ENCODE data around the gene TMPRSS4. TPM values are rescaled to one million over a fixed set of nuclear protein-coding genes. Genes with fewer than 3 reads are reported as not detected.

TMPRSS4 gene
- total RNA-seq, 1 donor from 2014 or later = not detected

DNA sequence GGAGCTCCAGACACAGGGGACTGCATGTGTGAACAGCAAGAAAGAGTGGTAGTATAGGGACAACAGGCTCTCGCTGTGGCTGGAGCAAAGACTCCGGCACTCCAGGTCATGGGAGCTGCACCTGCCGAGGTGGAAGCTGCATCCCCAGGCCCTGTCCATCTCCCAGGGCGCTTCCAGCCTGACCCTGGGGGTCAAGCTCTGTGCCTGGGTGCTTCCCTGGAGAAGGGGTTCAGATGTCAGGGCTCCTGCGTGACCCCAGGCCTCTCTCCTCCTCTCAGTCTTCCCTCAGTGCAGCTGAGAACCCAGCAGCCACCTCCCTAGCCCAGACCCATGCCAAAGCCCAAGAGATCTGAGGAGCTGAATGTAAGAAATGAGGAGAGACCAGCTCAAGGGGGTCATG is 3.4 kb downstream of the TMPRSS4 start:
- DNase-seq = no peak

- DNase-seq = no peak
Observed at GRCh38 chr11:118081241-118081958, 4.5 kb downstream of the TMPRSS4 start.

DNA sequence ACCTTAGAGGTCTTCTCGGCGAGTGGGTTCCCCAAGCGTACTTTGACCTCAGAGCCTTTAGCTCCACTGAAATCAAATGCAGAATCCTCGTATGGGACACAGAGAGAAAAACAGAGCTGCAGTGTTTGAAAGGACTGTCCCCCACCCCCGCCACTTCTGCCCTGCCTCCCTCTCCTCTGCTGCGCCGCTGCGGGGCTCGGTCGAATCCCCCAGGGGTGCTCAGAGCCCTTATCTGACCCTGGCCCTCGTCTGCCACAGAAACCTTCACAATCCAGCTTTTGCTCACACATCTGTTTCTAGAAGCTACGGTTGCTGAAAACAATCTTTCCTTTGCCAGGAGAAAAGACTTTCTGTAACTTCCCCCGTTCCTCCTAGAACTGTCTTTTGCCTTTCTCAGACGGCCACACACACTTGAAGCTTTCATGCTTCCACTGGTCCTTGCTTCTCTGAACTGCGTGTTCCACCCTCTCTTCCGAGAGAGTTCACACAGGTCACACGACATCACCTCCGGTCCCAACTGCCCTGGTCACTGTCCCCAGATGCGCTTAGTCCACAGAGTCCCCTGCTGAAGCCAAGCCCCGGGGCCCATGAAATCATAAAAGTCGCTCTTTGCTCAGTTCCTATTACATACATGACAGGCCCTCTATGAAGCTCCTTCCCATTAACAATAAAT is 6.1 kb downstream of the TMPRSS4 start:
- no peak for DNase-seq

DNA sequence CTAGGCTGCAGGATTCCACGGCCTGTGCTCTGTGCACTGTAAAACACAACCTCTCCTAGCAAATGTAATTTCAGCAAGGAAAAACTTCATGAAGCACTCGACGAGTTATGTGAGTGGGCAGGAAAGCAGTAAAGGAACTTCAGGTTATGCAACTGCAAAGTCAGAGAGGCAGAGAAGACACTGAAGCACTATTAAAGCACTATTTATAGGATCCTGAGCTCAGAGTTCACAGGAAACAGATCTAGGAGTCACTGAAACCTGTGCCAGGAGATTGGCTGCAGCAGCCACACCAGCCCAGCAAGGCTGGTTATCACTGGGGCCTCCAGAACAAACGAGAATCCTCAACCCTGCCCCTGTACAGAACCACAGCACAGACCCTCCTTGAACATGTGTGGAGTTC is 7.4 kb downstream of the TMPRSS4 start:
- DNase-seq = peak; percentile 30

DNA sequence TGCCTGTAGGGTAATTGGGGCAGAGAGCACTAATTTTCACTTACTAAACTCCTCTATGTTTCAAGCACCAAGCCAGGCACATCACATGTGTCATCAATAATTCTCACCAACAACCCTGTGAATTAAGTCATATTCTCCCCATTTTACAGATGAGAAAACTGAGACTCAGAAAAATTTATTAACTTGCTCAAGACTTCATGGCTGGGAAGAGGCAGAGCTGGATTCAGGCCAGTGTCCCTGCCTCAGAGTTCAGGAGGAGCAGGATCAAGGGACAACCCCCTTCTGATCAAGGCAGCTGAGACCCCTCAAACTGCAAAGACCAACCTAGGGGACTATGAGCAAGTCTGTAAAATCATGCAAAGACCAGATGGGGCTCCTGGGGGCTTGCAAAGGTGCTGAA is 7.8 kb downstream of the TMPRSS4 start:
- no peak for DNase-seq

DNA sequence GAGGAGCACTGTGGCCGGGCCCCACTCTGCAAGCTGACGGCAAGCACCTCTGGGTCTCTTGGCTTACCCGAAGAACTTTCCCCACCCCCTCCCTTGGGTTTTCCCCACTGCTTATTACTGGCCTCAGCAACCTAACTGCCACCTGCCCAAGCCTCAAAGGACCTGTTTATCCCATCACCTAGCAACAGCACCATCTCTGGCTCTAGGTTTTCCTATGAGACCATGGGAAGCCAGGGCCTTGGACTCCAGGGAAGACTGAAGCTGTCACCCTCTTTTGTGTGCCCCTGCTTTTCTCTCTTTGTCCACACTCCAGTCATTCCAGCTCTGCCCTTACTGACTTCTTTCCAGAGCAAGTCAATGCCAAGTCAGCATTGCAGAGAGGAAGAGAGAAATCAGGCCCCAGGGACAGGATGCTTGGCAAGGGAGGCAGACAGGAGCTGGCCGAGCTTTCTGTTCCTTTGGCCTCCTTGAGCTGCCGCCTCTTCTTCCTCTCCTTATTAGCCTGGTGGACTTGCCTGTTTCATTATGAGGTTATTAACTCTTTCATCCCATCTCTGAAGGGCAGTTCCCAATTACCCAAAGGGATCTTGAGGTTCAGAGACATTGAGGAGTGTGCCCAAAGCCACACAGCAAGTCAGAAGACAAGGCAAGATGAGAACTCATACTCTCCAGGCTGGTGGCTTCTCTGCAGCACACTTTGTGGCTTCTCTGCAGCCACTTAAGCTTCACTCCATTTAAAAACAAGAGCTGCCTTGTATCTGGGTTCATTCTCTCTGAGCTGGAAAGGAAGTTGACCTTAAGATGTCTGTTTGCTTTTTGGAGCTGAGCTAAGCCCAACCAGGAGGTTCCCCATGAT is 10.3 kb downstream of the TMPRSS4 start, which contains the start of gene SMIM35:
SMIM35 (minus strand) TSS at position 51 of the 856 bp plus-strand sequence. CDS start 206 bp downstream, outside the sequence.
- DNase-seq = no peak

DNA sequence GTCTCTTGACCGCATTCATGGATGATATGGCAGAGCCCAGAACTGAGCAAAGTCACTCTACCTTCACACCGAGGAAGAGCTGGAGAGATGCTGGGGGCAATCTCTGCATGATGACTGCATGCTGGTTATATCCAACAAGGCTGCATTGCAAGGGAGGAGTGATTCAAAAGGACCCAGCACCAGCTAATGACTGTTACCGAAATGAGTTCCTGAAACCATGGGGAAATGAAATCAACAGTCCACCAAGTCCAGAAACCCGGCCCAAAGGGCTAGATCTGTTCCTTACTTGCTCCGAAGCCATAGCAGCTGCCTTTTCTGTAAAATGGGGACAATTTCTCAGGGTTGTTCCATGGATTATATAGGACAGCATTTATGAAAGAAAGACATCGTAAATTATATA is 11.1 kb downstream of the TMPRSS4 start:
- no peak for DNase-seq

DNA sequence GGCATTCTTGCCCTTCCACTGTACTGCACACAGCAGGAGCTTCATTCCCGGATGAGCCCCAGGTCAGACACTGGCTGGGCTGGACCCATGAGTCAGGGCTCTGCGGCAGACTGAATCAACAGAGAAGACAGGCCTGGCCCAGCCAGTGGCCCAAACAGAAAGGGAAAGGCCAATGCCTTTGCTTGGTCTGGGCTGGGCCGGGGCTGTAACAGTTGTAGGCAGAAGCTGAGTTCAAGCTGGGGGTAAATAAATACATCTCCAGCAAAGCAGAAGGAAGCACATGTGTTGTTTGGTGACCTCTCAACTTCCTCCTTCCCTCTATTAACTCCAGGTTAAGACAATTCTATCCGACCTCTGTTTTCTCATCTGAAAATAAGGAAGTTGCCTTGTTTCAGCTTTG is 11.7 kb downstream of the TMPRSS4 start:
- DNase-seq = peak; percentile 28

DNA sequence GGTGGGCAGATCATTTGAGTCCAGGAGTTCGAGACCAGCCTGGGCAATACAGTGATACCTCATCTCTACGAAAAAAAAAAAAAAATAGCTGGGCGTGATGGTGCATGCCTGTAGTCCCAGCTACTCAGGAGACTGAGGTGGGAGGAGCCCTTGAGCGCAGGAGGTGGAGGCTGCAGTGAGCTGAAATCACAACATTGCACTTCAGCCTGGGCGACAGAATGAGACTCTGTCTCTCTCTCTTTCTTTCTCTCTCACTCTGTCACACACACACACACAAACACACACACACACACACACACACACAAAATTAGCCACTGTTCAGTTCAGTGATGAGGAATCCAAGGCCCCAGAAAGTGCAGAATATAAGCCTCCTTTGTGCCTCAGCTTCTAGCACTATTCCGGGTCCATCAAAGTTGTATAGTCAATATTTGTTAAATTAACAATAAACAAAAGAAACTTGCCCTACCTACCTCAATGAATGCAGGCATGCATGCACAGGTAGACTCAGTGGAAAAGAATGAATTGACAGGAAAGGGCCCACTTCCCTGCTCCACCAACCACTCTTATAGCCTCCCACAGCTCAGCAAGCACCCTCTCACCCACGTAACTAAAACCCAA is 13.8 kb downstream of the TMPRSS4 start:
- no peak for DNase-seq

DNA sequence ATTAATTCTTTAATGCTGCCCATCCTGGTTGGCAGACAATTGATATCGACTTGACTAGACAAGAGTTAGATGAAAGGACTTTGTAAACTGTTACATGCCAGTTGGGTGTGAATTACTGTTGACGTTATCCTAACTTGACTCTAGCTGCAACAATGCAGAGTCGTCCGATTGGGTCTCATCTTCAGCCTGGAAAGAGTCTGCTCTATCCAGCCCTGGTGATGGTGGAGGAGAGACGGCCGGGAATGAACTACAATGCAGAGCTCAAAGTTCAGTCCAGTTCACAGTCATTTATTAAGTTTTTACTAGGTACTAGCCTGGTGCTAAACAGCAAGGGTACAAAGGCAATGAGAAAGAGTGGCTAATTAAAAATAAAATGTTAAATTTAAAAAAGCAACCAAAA is 14.8 kb downstream of the TMPRSS4 start:
- no peak for DNase-seq

- no peak for DNase-seq
Observed at GRCh38 chr11:118092907-118093571, 16.2 kb downstream of the TMPRSS4 start.

DNA sequence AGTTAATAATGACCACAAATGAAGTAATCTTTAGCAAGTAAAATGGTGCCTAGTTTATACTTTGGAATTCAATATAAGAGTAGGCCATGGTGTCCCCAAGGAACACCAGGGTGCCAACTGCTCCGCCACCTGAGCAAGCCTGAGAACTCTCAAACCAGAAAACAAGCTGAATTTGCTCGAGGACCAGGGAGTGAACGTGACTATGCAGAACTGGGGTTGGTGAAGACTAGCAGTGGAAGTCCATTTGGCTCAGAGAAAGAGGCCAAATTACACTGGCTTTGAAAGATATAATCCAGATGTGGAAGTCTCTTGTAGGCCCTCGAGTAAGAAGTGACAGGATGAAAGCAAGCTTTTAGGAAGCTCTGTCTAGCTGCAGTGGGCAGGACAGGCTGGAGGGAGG is 18.6 kb downstream of the TMPRSS4 start:
- no peak for DNase-seq

DNA sequence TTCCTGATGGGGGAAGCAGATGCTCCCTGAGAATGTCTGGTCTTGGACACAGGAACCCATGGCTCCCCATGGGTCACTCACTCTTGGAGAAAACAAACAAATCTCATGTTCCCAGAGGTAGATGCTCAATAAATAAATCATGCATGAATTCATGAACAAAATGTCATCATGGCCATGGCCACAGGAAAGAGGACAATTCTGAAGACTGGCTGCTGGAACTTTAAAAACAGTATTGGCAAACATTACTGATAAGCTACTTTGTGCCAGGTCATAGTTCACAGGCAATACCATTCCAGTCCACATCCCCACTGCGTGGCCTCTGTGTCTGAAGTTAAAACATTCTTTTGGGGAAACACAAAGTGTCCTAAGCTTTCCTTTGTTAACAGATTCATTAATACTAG is 19.1 kb downstream of the TMPRSS4 start:
- no peak for DNase-seq

DNA sequence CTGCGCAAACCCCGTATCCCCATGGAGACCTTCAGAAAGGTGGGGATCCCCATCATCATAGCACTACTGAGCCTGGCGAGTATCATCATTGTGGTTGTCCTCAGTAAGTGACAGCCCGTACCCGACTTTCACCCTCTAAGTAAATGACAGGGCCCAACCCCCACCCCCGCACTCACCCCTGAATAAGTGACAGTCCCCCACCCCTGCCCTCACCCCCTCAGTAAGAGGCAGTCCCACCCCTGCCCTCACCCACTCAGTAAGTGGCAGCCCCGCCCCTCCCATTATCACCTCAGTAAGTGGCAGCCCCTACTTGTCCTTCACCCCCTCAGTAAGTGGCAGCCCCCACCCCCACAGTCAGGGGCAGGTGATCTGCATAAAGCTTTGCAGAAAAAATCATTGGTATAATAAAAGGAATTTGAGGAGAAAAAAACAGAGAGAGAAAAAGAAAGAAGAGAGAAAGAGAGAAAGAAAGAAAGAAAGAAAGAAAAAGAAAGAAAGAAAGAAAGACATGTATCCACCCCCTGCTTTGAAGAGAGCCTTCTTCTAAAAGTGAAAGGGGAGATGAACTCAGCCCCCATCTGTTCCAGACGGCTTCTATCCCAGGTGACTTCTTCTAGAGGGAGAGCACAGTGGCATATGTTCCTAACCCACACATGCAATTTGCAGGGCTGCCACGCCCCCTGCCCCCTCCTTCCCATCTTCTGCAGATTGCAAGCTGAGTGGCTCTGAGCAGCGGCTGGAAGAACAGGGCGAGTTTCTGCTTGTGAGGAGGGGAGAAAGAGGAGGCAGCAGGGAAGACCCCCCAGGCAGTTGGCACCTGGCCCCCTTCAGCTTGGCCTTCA is 22.3 kb downstream of the TMPRSS4 start:
- DNase-seq = no peak

DNA sequence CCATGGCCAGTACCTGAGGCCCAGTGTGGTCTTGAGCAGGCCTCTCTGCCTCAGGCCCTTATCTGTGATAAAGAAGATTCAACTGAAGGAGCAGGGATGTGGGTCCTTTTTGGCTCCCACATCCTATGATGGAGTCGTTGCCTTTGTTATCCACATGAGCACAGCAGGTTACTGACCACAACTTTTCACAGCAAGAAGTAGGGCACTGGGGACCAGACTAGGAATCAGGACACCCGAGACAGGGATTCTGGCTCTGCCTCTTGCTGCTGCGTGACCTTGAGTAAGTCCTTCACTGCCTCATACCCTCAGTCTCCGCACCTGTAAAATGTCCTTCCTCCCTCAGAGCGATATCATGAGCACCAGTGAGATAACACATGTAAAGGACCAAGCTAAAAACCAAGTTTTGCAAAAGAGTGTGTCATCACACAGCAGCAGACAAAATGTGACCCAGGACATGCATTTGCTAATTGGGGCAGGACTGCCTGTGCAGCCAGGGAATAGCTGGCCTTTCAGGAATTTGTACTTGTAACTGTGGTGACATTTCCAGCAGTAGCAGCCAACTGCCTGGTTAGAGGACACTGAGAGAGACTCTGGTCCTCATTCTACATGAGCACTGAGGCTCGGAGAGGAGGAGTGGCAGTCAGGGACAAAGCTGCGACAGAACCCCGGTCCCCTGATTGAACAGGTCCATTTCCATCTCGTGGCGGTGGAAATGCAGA is 23.1 kb downstream of the TMPRSS4 start:
- DNase-seq = no peak

- DNase-seq = no peak
Observed at GRCh38 chr11:118100691-118101232, 23.9 kb downstream of the TMPRSS4 start.

- no peak for DNase-seq
Observed at GRCh38 chr11:118102721-118103261, 25.9 kb downstream of the TMPRSS4 start.

DNA sequence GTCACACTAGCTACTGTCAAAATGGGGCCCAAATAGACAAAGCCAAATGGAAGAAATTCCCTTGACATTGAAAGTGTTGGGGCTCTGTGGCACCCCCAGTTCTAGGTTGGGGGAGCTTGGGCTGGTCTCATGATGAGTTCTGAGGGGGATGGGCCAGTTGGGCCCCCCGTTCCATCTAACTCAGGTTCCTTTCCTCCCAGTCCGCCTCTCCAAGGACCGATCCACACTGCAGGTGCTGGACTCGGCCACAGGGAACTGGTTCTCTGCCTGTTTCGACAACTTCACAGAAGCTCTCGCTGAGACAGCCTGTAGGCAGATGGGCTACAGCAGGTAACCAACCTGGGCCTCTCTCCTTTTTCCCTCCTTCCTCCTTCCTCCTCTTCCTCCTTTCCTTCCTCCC is 27.6 kb downstream of the TMPRSS4 start:
- no peak for DNase-seq

GRCh38 chr11:118105657-118106305 is 28.9 kb downstream of the TMPRSS4 start:
- no peak for DNase-seq

Measured in dermis blood vessel endothelial cell (primary cell).